Fibroblast of villous mesenchyme (primary cell): ENCODE data around the gene TNIP3. TPM values are rescaled to one million over a fixed set of nuclear protein-coding genes. Genes with fewer than 3 reads are reported as not detected.

Experiments used
- DNase-seq: peaks from one replicate; pipeline ENCODE4 v3.0.0-alpha.2; 2010; ENCODE audit warnings: low read depth
- H3K4me3 ChIP-seq: 2 replicates; pipeline ENCODE4 v1.5.1; 2011; ENCODE audit warnings: low read depth, mild to moderate bottlenecking, low read length
- total RNA-seq: library from RNA; depleted of rRNA; stranded (reverse); fragments of >200 nt; gene quantifications from 2 replicates; pipeline ENCODE4 v1.2.3, GENCODE V29; 2012
- TF ChIP-seq, protein P1 (sequence below): IDR thresholded peaks from 2 replicates; pipeline ENCODE4 v1.5.1; 2012; ENCODE audit warnings: low read depth, mild to moderate bottlenecking, low read length; ENCODE audit not compliant: insufficient read depth

TNIP3 gene
- total RNA-seq, 1 donor: 0.43 TPM

DNA sequence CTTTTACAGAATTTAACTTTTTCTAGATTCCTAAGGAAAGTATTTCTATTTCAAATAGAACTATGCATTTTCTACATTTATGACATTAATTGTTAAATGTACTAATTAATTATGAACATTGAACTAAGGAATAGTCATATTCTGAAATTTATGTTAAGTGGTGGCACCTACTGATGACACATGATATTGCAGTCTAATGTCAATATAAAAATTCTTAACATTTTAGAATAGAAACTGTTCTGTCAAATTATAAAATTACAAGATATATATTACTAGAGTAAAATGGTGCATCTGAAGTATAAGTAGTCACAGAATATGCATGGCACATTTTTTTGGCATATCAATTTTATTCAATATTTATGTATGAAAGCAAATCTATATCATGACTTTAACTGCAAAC, 51.6 kb downstream of the TNIP3 start:
- TF ChIP-seq, protein P1, sequence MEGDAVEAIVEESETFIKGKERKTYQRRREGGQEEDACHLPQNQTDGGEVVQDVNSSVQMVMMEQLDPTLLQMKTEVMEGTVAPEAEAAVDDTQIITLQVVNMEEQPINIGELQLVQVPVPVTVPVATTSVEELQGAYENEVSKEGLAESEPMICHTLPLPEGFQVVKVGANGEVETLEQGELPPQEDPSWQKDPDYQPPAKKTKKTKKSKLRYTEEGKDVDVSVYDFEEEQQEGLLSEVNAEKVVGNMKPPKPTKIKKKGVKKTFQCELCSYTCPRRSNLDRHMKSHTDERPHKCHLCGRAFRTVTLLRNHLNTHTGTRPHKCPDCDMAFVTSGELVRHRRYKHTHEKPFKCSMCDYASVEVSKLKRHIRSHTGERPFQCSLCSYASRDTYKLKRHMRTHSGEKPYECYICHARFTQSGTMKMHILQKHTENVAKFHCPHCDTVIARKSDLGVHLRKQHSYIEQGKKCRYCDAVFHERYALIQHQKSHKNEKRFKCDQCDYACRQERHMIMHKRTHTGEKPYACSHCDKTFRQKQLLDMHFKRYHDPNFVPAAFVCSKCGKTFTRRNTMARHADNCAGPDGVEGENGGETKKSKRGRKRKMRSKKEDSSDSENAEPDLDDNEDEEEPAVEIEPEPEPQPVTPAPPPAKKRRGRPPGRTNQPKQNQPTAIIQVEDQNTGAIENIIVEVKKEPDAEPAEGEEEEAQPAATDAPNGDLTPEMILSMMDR: peak; percentile 38
- DNase-seq: no peak
- no peak overlapping the region for H3K4me3 ChIP-seq

DNA sequence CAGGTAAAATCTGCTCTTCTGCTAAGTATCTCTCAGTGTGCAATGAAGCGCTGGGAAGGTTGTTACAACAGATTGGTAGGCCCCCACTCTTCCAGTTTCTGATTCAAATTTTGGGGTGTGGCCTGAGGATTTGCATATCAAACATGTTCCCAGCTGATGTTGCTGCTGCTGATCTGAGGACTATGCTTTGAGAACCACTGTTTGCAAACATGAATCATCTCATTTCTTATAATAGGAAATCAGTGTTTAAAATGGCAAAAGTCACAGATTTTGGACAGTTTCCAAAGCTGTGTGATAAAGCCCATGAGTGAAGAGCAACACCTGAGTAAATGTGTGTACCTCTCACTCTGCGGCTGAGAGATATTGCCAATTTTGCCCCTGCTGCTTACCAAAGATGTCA, 55.6 kb downstream of the TNIP3 start:
- DNase-seq: no peak
- TF ChIP-seq, protein P1: no peak
- H3K4me3 ChIP-seq: no peak overlapping the region

DNA sequence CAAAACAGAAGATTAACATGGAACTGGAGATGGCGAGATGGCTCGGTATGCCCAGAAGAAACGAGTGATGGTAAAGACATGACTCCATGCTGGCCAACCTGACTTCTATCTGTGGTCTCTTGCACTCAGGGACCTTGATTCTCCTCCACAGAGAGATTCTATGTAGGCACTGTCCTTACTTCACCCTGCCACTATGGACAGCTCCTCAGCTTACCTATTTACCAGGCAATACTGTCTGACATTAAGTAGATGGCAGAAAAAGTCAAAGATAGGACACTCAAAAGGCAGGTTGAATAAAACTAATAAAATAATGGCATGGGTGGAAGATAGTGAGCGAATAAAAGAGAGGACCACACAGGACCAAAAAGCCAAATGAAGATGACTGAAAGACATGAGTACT, 56.6 kb downstream of the TNIP3 start:
- TF ChIP-seq, protein P1: no peak
- no peak for DNase-seq
- H3K4me3 ChIP-seq: no peak overlapping the region

DNA sequence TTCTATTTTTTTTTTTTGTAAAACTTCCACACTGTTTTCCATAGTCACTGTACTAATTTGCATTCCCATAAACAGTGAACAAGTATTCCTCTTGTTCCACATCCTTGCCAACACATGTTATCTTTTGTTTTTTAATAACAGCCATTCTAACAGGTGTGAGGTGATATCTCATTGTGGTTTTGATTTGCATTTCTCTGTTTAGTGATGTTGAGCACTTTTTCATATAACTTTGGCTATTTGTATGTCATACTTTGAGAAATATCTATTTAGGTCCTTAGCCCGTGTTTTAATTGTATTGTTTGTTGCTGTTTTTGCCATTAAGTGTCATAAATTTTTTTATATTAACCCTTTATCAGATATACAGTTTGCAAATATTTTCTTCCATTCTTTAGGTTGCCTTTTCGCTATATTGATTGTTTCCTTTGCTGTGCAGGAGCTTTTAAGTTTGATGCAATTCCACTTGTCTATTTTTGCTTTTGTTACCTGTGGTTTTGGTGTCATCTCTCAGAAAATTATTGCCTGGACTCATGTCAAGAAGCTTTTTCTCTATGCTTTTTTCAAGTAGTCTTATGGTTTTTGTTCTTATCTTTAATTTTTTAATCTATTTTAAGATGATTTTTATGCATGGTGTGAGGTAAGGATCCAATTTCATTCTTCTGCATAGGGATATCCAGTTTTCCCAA, 63.9 kb downstream of the TNIP3 start:
- H3K4me3 ChIP-seq: no peak overlapping the region
- DNase-seq: no peak
- TF ChIP-seq, protein P1: no peak

DNA sequence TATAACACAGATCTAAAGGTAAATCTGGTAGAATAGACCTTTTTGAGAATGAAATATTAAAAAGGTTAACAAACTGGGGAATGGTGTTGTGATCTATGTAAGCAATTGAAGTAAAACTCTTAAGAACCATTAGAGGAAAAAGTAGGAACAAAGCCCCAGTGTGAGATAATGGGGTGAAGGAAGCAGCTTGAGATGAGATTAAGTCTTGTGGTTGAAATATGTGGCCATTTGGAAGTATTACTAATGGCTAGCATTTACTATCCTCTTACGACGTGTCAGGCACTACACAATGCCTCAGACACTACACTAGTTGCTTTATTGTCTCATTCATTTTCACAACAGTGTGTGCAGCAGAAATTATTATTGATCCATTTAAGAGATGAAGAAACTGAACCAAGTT, 65.9 kb downstream of the TNIP3 start:
- H3K4me3 ChIP-seq: no peak overlapping the region
- TF ChIP-seq, protein P1: no peak
- DNase-seq: no peak

DNA sequence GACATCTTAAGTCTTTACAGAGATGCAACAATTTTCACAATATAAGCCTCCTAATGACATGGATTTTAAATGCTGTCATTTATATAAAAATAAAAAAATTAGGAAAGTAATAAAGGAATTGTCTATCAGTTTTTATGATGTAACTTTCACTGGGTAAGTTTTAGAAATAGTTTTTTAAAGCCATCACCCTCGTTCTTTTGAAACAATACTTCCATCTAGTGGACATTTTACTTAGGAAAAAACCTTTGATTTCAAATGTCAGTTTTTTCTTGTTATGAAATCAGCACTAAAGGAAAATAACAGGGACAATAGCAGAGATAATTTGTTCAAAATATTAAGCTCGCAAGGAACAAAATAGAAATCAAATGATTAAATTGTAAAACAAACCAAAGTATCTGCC, 67.5 kb downstream of the TNIP3 start:
- TF ChIP-seq, protein P1: peak; percentile 45
- peak; percentile 51 for DNase-seq
- no peak overlapping the region for H3K4me3 ChIP-seq

DNA sequence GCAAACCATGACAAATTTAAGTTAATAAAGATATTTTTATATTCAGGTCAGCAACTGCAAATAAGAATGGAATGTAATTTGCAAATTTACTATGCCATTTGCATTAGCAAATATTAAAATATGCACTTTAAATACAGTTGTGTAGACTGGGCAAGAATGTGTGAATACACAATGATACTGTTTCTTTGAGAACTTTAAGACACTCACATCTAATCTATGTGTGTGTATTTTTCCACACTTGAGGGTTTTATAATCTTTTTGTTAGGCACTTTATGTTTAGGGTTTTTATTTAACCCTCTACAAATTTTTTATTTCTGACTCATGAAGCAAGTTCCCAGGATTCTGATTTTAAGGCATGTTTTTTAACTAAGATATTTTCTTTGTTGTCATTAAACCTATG, 67.9 kb downstream of the TNIP3 start:
- no peak for DNase-seq
- TF ChIP-seq, protein P1: no peak
- no peak overlapping the region for H3K4me3 ChIP-seq
